GM18868 (cell line): Measurements from ENCODE around the gene BGLAP.

Source experiments
- ATAC-seq: cut with Tn5 transposase; IDR thresholded peaks from one replicate; pipeline ENCODE4 v1.9.1; 2021; ENCODE audit warnings: mild to moderate bottlenecking, moderate library complexity; ENCODE audit not compliant: unreplicated experiment

The BGLAP gene

DNA sequence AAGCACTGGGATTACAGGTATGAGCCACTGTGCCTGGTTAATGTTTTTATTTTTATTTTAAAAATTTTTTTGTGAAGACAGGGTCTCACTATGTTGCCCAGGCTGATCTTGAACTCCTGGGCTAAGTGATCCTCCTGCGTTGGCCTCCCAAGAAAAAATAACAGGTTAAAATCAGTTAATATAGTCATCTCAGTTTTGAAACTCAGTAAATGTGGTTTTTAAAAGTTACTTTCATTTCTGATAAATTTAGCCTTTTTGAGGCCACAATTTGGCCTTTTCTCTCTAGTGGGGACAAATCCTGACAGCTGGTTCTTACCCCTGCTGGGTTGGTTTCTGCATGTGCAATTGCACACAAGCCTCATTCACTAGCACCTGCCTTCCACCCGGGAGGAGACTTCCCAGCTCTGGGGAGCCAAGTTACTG, 15.9 kb upstream of the BGLAP start:
- ATAC-seq, result peak; percentile 65

DNA sequence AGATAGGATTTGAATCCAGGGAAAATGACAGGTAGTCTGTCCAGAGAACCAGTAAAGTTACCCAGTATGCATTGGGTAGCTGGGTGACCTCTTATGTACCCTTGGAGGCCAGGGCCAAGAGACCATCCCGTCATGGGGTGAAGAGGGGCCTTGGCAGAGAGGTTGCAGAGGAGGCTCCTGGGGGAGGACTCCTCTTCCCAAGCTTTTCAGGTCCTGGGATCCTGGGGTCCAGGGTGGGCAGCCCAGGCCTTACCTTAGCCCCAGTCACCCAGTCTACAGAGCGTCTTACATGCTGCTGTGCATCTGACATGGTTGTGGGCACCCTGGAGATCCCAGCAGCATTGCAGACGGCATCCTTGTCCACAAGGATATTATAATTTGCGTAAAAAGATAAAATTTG, 15.2 kb upstream of the BGLAP start:
- peak; percentile 7 for ATAC-seq

DNA sequence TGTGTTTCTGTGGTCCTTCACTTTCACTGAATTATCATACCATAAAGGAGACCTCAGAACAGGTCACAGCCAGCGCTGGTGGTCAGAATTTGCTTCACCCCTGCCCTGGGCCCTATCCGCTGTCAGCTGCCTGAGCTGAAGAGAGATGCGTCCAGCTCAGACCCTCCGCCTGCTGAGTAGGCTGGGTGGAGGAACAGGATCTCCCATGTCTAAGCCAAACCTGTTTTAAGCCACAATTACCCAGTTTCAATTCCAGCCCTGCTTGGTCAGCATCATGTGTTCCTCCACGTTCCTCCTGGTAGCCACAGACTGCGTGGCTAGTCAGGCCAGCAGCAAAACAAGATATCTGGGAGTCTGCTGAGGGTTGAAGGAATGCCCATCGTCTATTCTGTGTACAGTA, 13.5 kb upstream of the BGLAP start:
- ATAC-seq, result no peak

DNA sequence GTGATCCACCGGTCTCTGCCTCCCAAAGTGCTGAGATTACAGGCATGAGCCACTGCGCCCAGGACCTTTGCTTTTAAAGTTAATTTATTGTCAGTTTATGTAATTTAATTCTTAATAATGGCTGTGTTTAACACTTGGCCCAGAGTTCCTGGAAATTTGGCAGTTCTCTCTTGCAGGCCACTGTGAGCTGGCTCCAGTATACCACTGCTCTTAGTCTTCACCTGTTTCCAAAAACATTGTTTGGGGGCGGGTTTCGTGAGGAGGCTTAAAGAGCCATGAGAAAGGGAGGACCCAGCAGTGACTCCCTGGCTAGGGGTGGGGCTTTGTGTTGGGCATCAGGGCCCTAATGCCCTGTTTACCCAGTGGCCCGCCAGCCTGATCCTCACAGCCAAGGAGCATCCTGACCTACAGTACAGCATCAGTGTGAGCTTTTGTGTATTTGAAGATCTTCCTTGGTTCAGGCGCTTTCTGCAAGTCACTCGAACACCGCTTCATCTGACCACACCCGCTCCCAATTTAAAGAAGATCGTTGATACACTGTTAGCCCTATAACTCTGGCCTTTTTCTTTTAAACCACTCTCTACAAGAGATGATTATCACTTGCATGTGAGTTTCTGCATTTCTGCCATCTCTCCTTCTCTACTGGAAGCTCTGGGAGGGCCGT, 12.0 kb upstream of the BGLAP start:
- no peak for ATAC-seq

DNA sequence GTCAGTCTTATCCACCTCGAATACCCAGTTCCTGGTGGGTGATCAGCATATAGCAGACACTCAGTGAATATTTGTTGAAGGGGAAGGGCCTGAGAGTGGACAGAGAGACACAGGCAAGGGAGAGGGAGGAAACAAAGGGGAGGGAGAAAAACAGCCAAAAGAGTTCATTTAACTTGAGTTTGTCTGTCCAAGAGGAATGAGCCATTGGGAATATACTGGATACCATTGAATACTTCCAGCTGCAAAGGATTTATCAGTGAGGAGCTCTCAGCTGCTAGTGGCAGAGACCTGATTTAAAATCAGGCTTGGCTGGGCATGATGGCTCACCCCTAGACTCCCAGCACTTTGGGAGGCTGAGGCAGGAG, 11.5 kb upstream of the BGLAP start:
- no peak for ATAC-seq

DNA sequence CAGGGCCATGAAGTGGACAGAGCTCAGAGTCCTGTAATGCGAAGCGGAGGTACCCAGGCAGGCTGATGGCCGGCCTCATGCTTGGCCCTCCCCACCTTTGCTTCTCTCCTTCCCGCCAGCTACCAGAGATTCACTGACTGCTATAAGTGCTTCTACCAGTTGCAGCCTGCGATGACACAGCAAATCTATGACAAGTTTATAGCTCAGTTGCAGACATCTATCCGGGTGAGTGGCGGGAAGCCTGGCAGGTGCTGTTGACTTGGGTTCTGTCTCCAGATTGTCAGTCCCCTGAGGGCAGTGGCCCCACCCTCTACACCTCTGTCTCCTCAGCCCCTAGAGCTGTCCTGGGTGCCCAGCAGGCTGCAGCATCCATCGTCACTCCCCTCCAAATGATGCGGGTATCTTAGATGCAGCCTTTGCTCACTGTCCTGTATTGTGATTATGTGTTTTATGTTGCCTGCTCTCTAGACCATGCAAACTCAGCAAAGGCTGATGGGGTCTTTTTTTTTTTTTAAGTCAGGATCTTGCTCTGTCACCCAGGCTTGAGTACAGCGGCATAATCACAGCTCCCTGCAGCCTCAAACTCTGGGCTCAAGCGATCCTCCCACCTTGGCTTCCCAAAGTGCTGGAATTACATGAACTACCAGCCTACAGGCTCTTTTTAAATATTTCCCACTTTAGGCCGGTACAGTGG, 9.6 kb upstream of the BGLAP start:
- no peak for ATAC-seq

DNA sequence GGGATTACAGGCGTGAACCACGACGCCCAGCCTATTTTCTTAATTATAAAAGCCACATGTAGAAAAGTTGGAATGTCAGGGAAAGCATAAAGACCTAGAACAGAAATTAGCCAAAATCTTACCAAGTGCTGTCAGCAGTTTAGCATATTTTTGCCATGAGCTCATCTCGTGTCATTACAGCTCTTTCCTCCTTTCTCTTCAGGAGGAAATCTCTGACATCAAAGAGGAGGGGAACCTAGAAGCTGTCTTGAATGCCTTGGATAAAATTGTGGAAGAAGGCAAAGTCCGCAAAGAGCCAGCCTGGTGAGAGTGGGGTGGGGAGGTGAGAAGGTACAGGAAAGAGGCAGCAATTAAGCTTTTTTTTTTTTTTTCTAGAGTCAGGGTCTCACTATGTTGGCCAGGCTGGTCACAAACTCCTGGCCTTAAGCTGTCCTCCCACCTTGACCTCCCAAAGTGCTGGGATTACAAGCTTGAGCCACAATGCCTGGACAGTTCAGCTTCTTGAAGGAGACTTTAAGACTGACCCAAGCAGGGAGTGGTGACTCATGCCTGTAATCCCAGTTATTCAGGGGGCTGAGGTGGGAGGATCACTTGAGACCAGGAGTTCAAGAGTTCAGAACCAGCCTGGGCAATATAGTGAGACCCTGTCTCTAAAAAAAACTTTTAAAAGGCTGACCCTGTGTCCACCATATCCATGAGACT, 8.4 kb upstream of the BGLAP start:
- no peak for ATAC-seq

DNA sequence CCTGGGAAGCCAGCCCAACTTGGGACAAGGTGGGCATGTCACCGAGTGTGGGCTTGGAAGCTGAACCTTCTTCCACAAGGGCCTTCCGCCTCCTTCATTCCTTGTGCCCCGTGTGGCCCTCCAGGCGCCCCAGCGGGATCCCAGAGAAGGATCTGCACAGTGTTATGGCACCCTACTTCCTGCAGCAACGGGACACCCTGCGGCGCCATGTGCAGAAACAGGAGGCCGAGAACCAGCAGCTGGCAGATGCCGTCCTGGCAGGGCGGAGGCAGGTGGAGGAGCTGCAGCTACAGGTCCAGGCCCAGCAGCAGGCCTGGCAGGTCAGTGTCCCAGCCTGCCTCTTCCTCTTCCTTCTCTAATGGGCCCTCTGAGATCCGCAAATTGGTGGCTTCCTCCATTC, 5.8 kb upstream of the BGLAP start:
- ATAC-seq, result no peak

DNA sequence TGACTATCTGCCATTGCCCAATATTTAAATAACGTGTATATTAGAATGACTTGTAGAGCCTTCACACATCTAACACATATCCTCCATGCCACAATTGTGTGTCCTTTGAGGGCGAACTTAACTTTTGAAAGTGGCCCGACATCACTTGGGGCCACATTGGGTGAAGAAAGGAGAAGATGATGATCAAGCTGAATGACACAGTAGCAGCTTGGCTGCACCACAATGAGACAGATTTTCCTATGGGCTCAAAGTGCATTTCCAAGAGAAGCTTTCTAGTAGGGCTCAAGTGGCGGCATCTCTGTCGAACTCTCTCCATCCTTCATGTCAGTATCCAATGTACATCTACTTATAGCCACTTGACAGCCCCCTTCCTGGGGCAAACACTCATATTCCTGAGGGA, 3.7 kb upstream of the BGLAP start:
- ATAC-seq, result no peak

DNA sequence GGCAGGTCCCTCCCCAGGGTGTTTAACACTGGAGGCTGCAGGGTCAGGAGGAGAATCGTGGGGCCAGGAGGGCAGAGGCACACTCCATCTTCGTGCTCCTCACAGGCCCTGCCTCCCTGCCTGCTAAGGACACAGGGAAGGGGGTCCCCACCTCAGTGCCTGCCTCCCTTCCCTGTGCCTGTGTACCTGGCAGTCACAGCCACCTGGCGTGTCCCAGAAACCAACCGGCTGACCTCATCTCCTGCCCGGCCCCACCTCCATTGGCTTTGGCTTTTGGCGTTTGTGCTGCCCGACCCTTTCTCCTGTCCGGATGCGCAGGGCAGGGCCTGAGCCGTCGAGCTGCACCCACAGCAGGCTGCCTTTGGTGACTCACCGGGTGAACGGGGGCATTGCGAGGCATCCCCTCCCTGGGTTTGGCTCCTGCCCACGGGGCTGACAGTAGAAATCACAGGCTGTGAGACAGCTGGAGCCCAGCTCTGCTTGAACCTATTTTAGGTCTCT, 623 bp upstream of the BGLAP start:
- ATAC-seq, result no peak

DNA sequence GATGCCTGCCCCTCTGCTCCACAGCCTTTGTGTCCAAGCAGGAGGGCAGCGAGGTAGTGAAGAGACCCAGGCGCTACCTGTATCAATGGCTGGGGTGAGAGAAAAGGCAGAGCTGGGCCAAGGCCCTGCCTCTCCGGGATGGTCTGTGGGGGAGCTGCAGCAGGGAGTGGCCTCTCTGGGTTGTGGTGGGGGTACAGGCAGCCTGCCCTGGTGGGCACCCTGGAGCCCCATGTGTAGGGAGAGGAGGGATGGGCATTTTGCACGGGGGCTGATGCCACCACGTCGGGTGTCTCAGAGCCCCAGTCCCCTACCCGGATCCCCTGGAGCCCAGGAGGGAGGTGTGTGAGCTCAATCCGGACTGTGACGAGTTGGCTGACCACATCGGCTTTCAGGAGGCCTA, 754 bp downstream of the BGLAP start:
- ATAC-seq, result no peak

DNA sequence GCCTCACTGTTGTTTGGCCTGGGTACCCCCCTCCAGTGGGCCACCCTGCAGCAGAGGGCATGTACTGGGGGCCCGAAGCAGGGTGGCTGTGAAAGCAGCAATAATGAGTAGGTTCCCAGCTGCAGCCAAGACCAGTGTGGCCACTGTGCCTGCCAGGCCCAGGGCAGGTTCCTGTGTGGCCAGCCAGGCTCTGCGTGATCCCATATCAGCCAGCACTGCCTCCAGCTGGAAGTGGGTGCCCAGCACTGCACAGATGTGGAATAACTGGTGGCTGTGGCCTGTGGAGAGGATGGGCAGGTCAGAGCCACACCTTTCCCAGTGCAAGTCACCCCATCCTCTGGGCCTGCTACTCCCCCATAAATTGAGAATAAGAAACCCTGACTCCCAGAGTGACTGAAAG, 2.1 kb downstream of the BGLAP start:
- no peak for ATAC-seq

DNA sequence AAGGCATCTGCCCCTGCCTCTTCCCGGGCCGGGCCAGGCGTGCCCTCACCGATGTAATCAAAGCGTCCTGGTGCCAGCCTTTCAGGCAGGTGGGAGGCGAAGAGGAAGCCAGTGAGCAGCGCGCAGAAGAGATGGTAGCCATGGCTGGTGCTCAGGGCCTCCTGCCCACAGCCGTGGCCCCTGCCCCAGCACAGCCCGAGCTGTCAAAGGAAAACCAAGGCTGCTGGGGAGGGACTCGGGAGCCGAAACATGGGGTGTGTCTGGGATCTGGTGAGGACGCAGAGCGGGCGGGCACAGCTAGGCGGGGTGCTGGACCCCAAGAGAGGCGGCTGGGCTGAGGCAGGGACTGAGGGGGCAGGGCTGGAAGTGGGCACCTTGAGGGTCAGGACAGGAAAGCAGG, 2.7 kb downstream of the BGLAP start:
- no peak for ATAC-seq

DNA sequence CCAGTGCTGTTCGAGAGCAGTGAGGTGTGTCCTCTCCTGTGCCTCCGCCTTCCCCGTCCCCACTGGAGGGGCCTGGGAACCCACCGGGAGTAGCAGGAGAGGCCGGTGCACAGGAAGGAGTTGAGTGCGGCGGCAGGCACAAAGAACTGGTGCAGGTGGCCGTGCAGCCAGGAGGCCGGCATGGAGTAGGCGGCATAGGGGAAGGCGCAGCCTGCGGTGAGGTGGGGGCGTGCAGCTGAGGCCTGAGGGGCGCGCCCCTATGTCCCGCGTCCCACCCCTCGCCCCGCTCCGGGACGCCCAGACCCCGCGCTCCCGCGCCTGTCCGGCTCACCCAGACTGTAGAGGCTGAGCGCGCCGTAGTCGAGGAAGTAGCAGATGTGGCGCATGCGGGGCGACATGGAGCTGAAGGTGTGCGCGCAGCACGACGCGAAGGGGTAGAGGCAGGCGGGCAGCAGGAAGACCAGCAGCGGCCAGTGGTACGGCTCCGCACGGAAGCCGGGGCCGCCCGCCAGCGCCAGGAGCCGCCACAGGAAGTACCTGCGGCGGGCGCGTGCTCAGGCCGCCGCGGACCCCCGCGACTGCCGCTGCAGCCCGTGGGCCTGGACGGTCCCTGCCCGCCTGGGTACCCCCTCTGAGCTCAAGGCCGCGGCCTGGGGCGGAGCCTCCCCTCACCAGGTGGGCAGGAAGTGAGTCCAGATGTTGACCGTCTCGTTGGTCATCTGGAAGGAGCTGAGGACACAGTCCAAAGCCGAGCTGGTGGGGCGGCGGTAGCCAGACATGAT, 3.7 kb downstream of the BGLAP start:
- no peak for ATAC-seq

DNA sequence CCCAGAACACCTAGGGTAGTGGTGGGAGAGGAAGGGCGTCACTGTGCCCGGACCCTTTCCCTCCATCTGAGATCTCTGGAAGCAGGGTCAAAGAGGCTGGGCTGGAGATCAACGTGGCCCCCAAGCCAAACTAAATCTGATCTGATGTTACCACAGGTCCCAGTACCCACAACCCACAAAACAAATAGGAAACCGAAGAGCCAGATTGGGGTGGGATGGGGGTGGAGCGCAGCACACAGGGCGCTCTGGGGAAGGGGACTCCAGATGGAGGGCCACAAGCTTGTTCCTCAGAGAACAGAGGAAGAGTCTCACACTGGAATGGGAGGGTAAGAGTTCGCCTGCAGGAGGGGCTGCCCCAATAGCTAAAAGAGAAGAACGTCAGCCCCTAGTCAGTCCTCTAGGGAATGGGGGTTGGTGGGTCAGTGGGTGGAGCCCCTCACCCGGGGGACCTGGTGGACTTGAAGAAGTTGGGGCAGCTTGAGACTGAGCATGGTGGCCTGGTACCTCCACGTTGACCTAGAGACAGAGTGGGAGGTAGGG, 4.3 kb downstream of the BGLAP start:
- no peak for ATAC-seq

DNA sequence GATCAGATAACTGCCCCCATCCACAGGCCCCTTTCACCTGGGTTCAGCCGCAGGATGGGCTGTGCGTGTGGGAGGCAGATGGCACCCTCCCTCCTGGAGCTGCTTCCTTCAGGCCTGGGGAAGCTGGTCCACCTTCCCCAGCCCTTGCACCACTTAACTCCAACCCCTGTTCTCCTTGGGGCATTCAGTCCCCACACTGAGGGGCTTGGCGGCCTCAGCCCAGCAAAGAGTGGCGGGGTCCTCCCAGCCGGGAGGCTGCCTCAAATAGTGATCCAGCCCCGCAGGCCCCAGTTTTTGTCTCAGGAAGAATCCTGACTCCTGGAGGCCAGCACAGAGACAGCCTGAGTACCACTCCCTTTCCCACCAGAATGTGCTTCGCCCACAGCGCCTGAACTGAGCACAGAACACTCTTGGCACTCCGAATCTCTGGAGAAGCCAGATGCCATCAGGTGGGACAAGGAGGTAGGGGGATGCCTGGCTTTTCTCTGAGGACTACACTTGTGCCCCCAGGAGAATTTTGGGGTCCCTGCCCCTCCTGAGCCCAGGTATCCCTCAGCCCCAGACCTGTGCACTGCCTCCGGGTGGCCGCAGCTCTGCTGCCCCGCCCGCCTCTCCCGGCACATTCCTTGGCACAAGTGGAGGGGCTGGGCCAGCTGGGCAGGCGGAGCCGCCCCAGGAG, 4.9 kb downstream of the BGLAP start:
- no peak for ATAC-seq

DNA sequence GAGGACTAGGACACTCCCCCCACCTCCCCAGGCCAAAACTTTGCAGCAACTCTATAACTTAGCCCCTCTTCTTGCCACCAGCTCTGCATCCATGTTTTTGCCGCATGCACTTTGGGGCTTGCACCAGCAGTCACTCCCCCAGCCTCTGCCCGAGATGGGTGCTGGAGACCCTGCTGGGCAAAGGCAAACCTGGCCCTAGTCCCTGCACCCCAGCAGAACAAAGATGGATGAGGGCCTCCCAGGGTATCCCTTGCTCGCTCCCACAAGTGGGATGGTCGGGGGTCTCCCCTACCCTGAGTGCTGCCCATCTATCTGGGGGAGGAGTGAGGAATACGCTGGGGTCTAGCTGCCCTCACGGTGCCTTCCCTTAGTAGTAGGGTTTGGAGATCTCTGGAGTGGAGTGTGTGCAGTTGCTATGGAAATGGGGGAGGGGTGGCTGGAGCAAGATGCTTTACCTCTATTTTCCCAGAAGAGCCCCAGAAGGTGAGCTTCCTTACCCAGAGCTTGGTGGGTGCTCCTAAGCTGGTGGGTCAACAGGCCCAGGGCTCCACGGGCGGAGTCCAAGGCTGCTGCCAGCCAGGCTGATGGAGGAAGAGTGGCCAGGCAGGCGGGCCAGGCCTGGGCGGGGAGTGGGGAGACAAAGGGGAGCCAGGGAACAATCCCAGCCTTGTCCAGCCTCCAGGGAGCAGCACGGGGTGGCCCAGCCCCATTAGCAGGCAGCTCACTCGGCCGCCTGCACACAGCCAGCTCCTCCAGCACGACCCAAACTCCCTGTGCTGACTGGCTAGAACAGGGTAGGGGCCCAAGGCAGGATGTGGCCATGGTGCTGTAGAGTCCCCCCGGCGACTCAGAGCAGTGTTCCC, 5.7 kb downstream of the BGLAP start, which contains the start of gene PAQR6:
Gene PAQR6 (minus strand): TSS at position 597 of the 863 bp plus-strand sequence. CDS start 1,325 bp downstream, outside the sequence.
- ATAC-seq, result no peak

DNA sequence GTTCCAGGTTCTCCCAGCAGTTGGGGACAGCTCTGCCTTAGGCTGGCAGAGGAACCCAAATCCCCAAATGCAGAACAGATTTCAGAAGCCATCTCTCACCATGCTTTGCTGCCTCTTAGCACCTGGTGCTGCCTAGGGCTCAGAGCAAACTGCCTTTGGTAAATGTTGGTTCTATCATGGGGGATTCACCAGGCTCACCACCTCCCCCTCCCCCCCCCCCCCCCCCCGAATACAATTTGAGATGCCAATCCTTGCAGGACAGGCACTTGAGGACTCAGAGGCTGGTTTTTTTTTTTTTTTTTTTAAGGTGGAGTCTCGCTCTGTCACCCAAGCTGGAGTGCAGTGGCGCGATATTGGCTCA, 6.3 kb downstream of the BGLAP start:
- ATAC-seq, result no peak

DNA sequence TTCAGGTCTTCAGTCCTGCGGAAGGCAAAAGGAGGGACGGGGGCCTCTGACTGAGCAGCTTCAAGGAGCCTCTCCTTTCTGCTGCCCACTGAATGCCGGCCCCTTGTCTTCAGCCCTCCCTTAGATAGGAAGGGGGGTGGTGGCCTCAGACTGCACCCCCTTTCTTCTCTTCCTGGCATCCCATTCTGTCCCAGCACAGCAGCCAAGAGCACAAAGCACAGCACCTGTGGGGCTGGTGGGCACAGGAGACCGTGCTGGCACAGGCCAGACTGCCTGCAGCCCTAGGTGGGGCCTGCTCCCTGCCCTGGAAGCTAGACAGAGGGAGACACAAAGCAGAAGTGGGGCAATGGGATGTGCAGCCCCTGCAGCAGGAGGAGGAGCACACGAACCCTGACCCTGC, 7.6 kb downstream of the BGLAP start:
- no peak for ATAC-seq

DNA sequence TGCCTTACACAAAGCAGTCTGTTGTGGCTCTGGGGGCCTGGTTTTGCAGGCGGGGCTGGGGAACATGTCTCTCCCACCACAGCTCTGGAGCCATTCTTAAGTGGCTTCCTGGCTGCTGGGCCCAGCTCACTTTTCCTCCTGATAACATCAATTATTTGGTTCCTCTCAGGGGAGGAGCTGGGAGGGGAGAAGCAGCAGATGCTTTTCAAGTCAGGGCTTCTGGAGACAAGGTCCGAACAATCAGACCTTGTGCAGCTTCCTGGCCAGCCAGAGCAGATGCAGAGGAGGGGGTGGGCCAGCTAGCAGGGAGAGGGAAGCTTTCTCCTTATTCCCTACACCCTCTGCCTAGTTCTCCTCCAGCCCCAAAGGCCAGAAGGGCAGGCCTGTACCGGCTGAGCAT, 9.5 kb downstream of the BGLAP start:
- no peak for ATAC-seq
